GM12878 (cell line): Measurements from ENCODE around the gene ZBTB39. TPM values are rescaled to one million over a fixed set of nuclear protein-coding genes. Genes with fewer than 3 reads are reported as not detected.

ENCODE experiments used
- ATAC-seq: fragments of 200-7000 bp; cut with Tn5 transposase; 3 replicates; pipeline ENCODE4 v1.9.1; 2020; ENCODE audit warnings: mild to moderate bottlenecking, moderate library complexity
- BruUV-seq: library from RNA; stranded (reverse); fragments of 400-500 nt; replicated peaks from 2 replicates; lab custom pipeline; 2021; lab: Mats Ljungman, UMichigan
- CTCF ChIA-PET: fragments of 300-600 bp; sonication (Branson Sonifier 250); formaldehyde crosslinking; extraction: SDS; loops from one replicate; lab custom pipeline; 2021; ENCODE audit warnings: inconsistent platforms; lab: Yijun Ruan, JAX
- POLR2A ChIA-PET: fragments of 350-600 bp; formaldehyde crosslinking; extraction: SDS; loops from one replicate; lab custom pipeline; 2021; ENCODE audit warnings: inconsistent platforms; lab: Charles Lee
- RAD21 ChIA-PET: fragments of 300-600 bp; sonication (Branson Sonifier 250); formaldehyde crosslinking; loops from one replicate; lab custom pipeline; 2023; ENCODE audit warnings: antibody characterized with exemption; ENCODE audit not compliant: unreplicated experiment; lab: Charles Lee
- SMC1A ChIA-PET: fragments of 300-600 bp; sonication (Branson Sonifier 250); formaldehyde crosslinking; loops from one replicate; lab custom pipeline; 2023; ENCODE audit not compliant: unreplicated experiment, uncharacterized antibody; lab: Charles Lee
- DNase-seq: peaks from one replicate; pipeline ENCODE4 v3.0.0-alpha.2; 2011; ENCODE audit warnings: low read depth, low spot score
- FAIRE-seq: peaks from 3 replicates; lab custom pipeline; 2011; peaks lifted over from hg19 to GRCh38; lab: Jason Lieb, UNC
- H2AFZ ChIP-seq: 2 replicates; pipeline ENCODE4 v1.6.0; 2011; ENCODE audit warnings: low read depth, low read length, control low read depth; ENCODE audit not compliant: control insufficient read depth
- H3K27ac ChIP-seq: 2 replicates; pipeline ENCODE4 v1.5.1; 2011; ENCODE audit warnings: control low read depth; ENCODE audit not compliant: control insufficient read depth, insufficient read depth
- H3K27me3 ChIP-seq, 2 experiments: replicated peaks in 1 of 2; 2 replicates each; pipeline versions ENCODE4 v1.6.0 to v1.6.1; 2011; ENCODE audit warnings: low read length in 1 of 2; ENCODE audit not compliant: control insufficient read depth in 2 of 2, insufficient read depth in 2 of 2
- H3K36me3 ChIP-seq, 2 experiments: 2 replicates each; pipeline ENCODE4 v1.5.1; 2011; ENCODE audit warnings: low read length in 1 of 2; ENCODE audit not compliant: control insufficient read depth in 2 of 2, insufficient read depth in 2 of 2
- H3K4me1 ChIP-seq: 2 replicates; pipeline ENCODE4 v1.6.1; 2011; ENCODE audit warnings: mild to moderate bottlenecking, low read length, moderate library complexity, mixed read lengths; ENCODE audit not compliant: control insufficient read depth, insufficient read depth
- H3K4me2 ChIP-seq: 2 replicates; pipeline ENCODE4 v1.6.0; 2011; ENCODE audit warnings: control low read depth; ENCODE audit not compliant: control insufficient read depth, insufficient read depth
- H3K4me3 ChIP-seq: fragments of 200-600 bp; sonication (generic); 2 replicates; pipeline ENCODE4 v1.5.1; 2016
- H3K79me2 ChIP-seq: 2 replicates; pipeline ENCODE4 v1.6.0; 2011; ENCODE audit warnings: low read length; ENCODE audit not compliant: control insufficient read depth, insufficient read depth
- H3K9ac ChIP-seq: 2 replicates; pipeline ENCODE4 v1.8.0; 2011; ENCODE audit warnings: low read length, control low read depth, mixed read lengths; ENCODE audit not compliant: control insufficient read depth, insufficient read depth
- H3K9me3 ChIP-seq: replicated peaks from 3 replicates; pipeline ENCODE4 v1.5.1; 2011; ENCODE audit warnings: mild to moderate bottlenecking, low read length; ENCODE audit not compliant: control insufficient read depth, insufficient read depth
- H4K20me1 ChIP-seq: 2 replicates; pipeline ENCODE4 v1.6.0; 2011; ENCODE audit not compliant: control insufficient read depth, insufficient read depth
- BCL3 ChIP-seq: IDR thresholded peaks from 2 replicates; pipeline ENCODE4 v1.6.1; 2011; ENCODE audit warnings: borderline replicate concordance, low read depth, mild to moderate bottlenecking, moderate library complexity, low read length; ENCODE audit not compliant: insufficient read depth, poor library complexity, severe bottlenecking
- BCLAF1 ChIP-seq: fragments of 450-650 bp; IDR thresholded peaks from 2 replicates; pipeline ENCODE4 v1.6.1; 2017; ENCODE audit warnings: antibody characterized with exemption, mild to moderate bottlenecking, moderate library complexity
- BMI1 ChIP-seq: fragments of 450-650 bp; IDR thresholded peaks from 2 replicates; pipeline ENCODE4 v1.6.1; 2016; ENCODE audit warnings: mild to moderate bottlenecking, moderate library complexity, borderline replicate concordance
- CHD2 ChIP-seq: IDR thresholded peaks from 2 replicates; pipeline ENCODE4 v1.6.1; 2011; ENCODE audit warnings: low read depth, low read length, improper control_type of control experiment, borderline replicate concordance
- EED ChIP-seq: sonication (generic); IDR thresholded peaks from 2 replicates; pipeline ENCODE4 v1.6.1; 2016; ENCODE audit warnings: antibody characterized with exemption, low read depth
- EGR1 ChIP-seq, 2 experiments: IDR thresholded peaks; 1 replicate in 1 of 2; 2 replicates in 1 of 2; pipeline ENCODE4 v1.6.1; 2011 to 2012; ENCODE audit warnings: low read depth in 2 of 2, low read length in 2 of 2, borderline replicate concordance in 1 of 2, mild to moderate bottlenecking in 1 of 2, moderate library complexity in 1 of 2
- FOXM1 ChIP-seq: IDR thresholded peaks from 2 replicates; pipeline ENCODE4 v1.6.1; 2012; ENCODE audit warnings: low read depth, mild to moderate bottlenecking, inconsistent platforms, low read length, moderate library complexity
- MEF2B ChIP-seq: fragments of 450-650 bp; IDR thresholded peaks from 2 replicates; pipeline ENCODE4 v1.6.1; 2018; ENCODE audit warnings: mild to moderate bottlenecking, moderate library complexity; ENCODE audit not compliant: partially characterized antibody, poor library complexity, severe bottlenecking
- MLLT1 ChIP-seq: fragments of 450-650 bp; IDR thresholded peaks from 2 replicates; pipeline ENCODE4 v1.6.1; 2016; ENCODE audit warnings: mild to moderate bottlenecking
- MTA3 ChIP-seq: IDR thresholded peaks from 2 replicates; pipeline ENCODE4 v1.6.1; 2012; ENCODE audit warnings: low read length, inconsistent platforms, borderline replicate concordance
- NR2C1 ChIP-seq: fragments of 450-650 bp; IDR thresholded peaks from 2 replicates; pipeline ENCODE4 v1.6.1; 2017; ENCODE audit warnings: antibody characterized with exemption, mild to moderate bottlenecking, moderate library complexity
- RAD21 ChIP-seq: IDR thresholded peaks from 2 replicates; pipeline ENCODE4 v1.6.1; 2011; ENCODE audit warnings: mild to moderate bottlenecking, low read depth, low read length, moderate library complexity; ENCODE audit not compliant: insufficient read depth
- STAT1 ChIP-seq: fragments of 450-650 bp; conservative IDR thresholded peaks from 2 replicates; pipeline ENCODE4 v1.6.1; 2014; ENCODE audit warnings: antibody characterized with exemption, mild to moderate bottlenecking
- STAT3 ChIP-seq: IDR thresholded peaks from 2 replicates; pipeline ENCODE4 v1.6.1; 2011; ENCODE audit warnings: low read depth, low read length, improper control_type of control experiment
- YBX1 ChIP-seq: fragments of 450-650 bp; IDR thresholded peaks from 2 replicates; pipeline ENCODE4 v1.6.1; 2016; ENCODE audit warnings: antibody characterized with exemption
- ZBED1 ChIP-seq: IDR thresholded peaks from 2 replicates; pipeline ENCODE4 v1.6.1; 2016; ENCODE audit warnings: borderline replicate concordance
- ZNF384 ChIP-seq: IDR thresholded peaks from 2 replicates; pipeline ENCODE4 v1.6.1; 2012; ENCODE audit warnings: low read depth, mild to moderate bottlenecking, low read length, improper control_type of control experiment, borderline replicate concordance
- WGBS: methylation state at CpG from one replicate; pipeline ENCODE4 v1.1.6; 2016; ENCODE audit warnings: low lambda C conversion rate; ENCODE audit not compliant: insufficient replicate concordance, insufficient coverage; ENCODE audit errors: missing lambda C conversion rate; 5-methylcytosine and 5-hydroxymethylcytosine counted together
- in situ Hi-C: fragments of 300-500 bp; cut with MboI; formaldehyde crosslinking; loops from 9 replicates; pipeline ENCODE4 v1.14.3; 2018; ENCODE audit warnings: mixed read lengths
- intact Hi-C: fragments of 100-400 bp; cut with micrococcal nuclease; formaldehyde crosslinking; loops from one replicate; pipeline ENCODE4 v1.14.2; 2022; ENCODE audit not compliant: unreplicated experiment
- polyA plus RNA-seq, 11 experiments: library from polyadenylated mRNA; depleted of rRNA in 4 of 11; unstranded in 6 of 11; stranded (reverse) in 5 of 11; fragments of >200 nt; fragmentation: Nextera tagmentation in 4 of 11; fragmentation: Illumina TruSeq in 1 of 11; extraction: Ambion mirVana in 4 of 11; extraction: Trizol in 1 of 11; gene quantifications; 1 replicate in 1 of 11; 2 replicates in 10 of 11; pipeline versions ENCODE4 v1.2.1 to v1.2.3, GENCODE V29; 2011 to 2016; ENCODE audit warnings: inconsistent platforms in 2 of 11, missing spikeins in 2 of 11, low read depth in 1 of 11
- total RNA-seq, 4 experiments: library from RNA; depleted of rRNA in 3 of 4; stranded (reverse); fragments of >200 nt in 3 of 4; fragmentation: Illumina TruSeq in 1 of 4; extraction: Trizol in 1 of 4; gene quantifications; 2 replicates each; pipeline versions ENCODE4 v1.2.1 to v1.2.3, GENCODE V29; 2013 to 2021

ZBTB39 gene
- total and polyA plus RNA-seq, 10 of the 15 experiments (the other 5 are each of a cell fraction or from before 2014, with no cell fraction given) = 0.88 to 6.8 (median 4.4) TPM

- Histone ChIP-seq H3K9ac (no peak overlapping the region), H2AFZ (no peak overlapping the region)
- intact Hi-C loops (no loop called here), in situ Hi-C loops (no loop called here)
- DNase-seq = no peak
- ChIA-PET RAD21 (interaction anchor here (0.6 kb wide), 1 partner anchor 266 kb away, joined by 3 read pairs; no protein-coding TSS in a partner anchor), POLR2A (interaction anchor here (0.6 to 1.0 kb wide), 3 partner anchors 31 to 120 kb away, joined by 4 to 9 read pairs (median 5); no protein-coding TSS in a partner anchor)
- TF ChIP-seq YBX1 = no peak
- no peak for TF ChIP-seq BCL3
- no peak for TF ChIP-seq BMI1
- no peak for TF ChIP-seq STAT3
- no peak for TF ChIP-seq MLLT1
- TF ChIP-seq RAD21 = no peak
- no peak for TF ChIP-seq BCLAF1
- no peak for TF ChIP-seq FOXM1
- no peak for TF ChIP-seq EED
- TF ChIP-seq MEF2B = no peak
- TF ChIP-seq MTA3 = no peak
- TF ChIP-seq NR2C1 = no peak
- no peak for TF ChIP-seq ZBED1
- no peak for TF ChIP-seq ZNF384
- no peak for TF ChIP-seq STAT1
- TF ChIP-seq CHD2 = no peak
- TF ChIP-seq EGR1 (IDR thresholded peaks at IDR 0.05; ENCODE audit: borderline replicate concordance in 1 of 2, low read depth in 2 of 2, low read length in 2 of 2) = no peak
- TF ChIP-seq, all 136 proteins: peak for 0
- FAIRE-seq (no peak), ATAC-seq (no peak)
- Histone ChIP-seq H3K36me3 (no peaks in the 10 kb centered on the region), H3K79me2 (no peaks in the 10 kb centered on the region), H3K9me3 (no peaks in the 10 kb centered on the region), H3K27me3 (no peaks in the 10 kb centered on the region; a peak in 1 of 4 replicates), H3K27ac (no peak overlapping the region), H3K4me1 (peaks cover 11% of the 10 kb centered on the region), H4K20me1 (no peaks in the 10 kb centered on the region), H3K4me3 (no peak overlapping the region), H3K4me2 (no peak overlapping the region)
- SMC1A ChIA-PET = interaction anchor here (4.1 kb wide), 1 partner anchor 30 kb away, joined by 19 read pairs; no protein-coding TSS in a partner anchor
- BruUV-seq = no TSS peak
- CTCF ChIA-PET = interaction anchor here (0.8 to 5.5 kb wide), 3 partner anchors 9 to 157 kb away, joined by 3 to 64 read pairs (median 3); no protein-coding TSS in a partner anchor
- 70% methylated on average over 7 of the region's 7 CpGs for WGBS
These were observed 23.1 kb upstream of the ZBTB39 start for GRCh38 chr12:57029457-57029856.
